Hippocampal formation (tissue), 2 donors: Measurements from ENCODE around the gene OR2T1.
"Not testable (repeated sequence)": the region's sequence is repeated elsewhere in the genome, so short reads cannot be mapped to it uniquely, and the experiment has no call there.

Experiments used
- DNase-seq, 2 donors: peaks; one replicate each; lab custom pipeline; 2025; lab: John Stamatoyannopoulos, UW

OR2T1 gene

DNA sequence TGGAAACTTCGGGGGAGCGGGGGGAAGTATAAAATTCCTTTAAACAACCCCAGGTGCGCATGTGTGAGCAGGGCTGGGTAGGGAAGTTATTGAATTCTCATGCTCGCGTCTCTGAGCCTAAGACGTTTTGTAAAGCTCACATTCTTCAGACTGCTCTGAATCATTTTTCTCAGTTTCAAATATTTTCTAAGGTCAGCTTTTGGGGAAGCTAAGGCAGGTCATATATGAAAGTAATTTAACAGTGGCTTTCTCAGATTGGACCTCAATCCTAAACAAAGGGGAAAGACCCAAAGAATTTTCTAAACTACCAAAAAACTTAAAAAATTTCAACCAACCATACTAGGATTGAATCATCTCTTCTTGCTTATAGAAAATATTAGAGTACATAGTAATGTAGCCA is 32.1 kb downstream of the OR2T1 start:
- DNase-seq: not testable (repeated sequence)

DNA sequence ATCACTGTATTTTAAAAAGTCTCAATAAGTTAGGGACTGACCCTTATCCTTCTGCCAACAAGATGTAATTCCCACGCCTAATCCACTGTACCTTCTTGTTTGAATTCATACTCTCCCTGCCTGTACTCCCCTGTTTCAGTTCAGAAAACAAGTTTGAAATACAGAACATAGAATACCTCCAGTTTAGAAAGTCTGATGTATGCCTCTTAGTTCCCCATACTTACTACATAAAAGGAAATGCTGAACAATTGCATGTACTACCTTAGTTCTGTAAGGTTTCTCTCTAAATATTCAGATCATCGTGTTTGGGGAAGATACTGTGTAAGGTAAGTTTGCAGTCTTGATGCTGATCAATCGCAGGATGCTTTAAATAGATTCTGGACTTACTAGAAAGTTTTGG is 33.5 kb downstream of the OR2T1 start:
- not testable (repeated sequence) for DNase-seq

DNA sequence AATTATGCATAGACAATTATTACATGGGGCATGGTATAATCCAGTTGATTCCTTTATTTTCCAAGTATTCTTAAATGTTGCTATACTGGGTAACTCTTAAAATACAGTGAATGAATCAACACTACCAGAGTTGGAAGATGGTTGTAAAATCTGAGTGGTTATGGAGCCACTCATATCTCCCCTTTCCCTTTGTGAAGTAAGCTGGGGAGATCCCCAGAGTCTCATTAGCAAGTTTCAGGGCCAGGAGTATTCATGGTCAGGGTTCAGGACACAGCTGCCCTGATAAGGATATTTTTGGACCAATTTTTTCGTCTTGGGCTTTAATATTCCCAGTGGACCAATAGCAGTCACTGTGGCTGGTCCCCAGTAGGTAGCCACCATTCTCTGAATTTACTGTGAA is 35.8 kb downstream of the OR2T1 start:
- not testable (repeated sequence) for DNase-seq

DNA sequence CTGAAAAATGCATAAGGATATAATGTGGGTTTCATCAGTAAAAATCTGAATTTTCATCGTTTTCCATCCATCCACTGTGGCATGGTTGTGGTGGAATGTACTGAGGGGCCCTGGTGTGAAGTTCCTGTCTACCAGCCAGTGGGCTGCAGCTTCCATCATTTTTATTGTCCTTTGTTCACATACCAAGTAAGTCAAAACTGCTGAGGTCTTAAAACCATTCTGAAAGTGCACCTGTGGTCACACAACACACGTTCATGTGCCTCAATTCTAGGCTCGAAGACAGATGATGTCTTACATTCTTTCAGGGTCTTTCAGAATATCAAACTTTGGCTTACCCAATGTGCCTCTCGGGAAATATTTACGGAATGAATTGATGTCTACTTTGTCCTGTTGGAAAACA is 36.4 kb downstream of the OR2T1 start:
- not testable (repeated sequence) for DNase-seq

DNA sequence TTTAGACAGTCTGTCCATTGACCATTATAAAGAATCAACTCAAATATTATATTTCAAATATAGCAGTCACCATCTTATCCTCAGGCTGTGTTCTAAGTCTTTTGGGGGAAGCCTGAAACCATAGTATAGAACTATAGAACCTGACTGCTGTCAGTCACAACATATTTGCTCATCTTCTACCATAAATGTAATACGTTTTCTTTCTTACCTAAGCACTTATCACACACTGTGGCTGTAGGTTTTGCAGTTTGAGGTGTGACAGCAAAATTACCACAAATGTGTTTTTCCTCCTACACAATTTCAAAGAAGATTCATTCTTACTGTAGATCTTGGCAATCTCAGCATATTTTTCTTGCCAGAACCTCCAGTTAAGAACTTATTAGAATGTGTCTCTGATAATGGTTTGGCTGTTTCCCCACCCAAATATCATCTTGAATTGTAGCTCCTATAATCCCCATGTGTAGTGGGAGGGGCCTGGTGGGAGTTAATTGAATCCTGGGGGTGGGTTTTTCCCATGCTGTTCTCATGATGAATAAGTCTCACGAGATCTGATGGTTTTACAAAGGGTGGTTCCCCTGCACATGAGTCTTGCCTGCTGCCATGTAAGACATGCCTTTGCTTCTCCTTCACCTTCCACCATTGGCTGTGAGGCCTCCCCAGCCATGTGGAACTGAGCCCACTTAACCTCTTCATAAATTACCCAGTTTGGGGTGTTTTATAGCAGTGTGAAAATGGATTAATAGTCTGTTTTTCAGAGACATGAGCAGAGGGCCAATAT is 39.8 kb downstream of the OR2T1 start:
- not testable (repeated sequence) for DNase-seq

DNA sequence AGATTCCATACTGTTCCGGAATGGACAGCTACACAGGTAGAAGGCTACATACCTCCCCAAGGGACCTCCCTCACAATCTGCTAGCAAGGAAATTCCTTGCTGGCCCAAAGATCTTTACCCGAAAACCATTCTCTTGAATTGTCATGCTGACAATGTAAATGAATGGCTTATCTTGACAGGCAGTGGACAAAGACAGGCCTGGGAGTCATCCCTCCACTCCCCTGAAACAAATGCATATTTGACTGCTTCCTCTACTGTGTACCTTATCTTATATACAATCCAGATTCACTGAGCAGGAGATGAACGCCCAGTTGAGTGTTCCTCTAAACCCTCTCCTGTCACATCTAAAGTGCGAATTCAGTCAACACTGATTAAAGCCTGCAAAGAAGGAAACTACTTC is 41.8 kb downstream of the OR2T1 start:
- DNase-seq: not testable (repeated sequence)

DNA sequence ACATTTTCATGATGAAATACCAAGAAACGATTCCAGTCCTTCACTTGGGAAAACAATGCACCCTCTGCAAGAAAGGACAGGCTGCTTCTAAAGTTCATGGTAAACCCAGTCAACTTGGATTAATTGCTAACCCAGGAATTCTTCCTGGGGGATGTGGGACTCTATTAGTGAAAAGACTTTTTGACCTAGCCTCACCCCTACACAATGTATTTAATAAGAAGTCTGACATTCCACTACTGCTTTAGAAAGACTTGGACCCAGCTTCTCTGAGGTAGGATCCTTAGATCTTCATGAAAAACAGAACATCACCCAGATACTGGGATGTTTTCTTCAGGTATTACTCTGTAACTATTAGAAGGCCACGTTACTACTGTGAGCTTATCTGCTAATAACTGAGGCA is 42.6 kb downstream of the OR2T1 start, which contains the start of gene OR2T2:
TSS of gene OR2T2 (plus strand) at position 239 of the 400 bp plus-strand sequence. CDS start 7,161 bp downstream, outside the sequence.
- not testable (repeated sequence) for DNase-seq

DNA sequence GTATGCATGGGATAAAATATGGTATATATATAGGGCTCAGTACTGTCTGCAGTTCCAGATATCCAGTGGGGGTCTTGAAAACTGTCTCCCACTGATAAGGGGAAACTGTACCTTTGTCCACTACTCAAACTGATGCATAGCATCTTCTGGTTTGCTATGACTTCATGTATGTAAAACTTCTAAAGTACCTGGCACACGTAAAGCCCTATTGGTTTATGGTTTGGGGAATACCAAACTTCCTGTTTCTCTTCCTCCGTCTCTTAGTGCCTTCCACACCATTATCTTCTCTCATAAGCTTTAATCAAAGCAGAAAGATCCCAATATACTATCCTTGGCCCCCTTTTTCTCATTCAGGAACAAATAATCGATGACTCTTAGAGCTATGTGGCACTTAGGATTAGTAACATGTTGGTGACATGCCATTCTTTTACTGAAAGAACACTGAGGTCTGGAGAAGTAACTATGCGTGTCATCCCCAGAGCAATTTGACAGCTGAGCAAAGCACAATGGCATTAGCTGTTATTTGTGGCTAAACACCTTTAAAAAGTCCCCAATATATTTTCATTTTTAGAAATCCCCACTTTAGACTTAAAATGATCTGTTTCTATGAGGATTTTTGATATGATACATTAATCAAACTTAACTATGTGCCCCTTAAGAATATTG is 45.7 kb downstream of the OR2T1 start:
- DNase-seq: not testable (repeated sequence)

DNA sequence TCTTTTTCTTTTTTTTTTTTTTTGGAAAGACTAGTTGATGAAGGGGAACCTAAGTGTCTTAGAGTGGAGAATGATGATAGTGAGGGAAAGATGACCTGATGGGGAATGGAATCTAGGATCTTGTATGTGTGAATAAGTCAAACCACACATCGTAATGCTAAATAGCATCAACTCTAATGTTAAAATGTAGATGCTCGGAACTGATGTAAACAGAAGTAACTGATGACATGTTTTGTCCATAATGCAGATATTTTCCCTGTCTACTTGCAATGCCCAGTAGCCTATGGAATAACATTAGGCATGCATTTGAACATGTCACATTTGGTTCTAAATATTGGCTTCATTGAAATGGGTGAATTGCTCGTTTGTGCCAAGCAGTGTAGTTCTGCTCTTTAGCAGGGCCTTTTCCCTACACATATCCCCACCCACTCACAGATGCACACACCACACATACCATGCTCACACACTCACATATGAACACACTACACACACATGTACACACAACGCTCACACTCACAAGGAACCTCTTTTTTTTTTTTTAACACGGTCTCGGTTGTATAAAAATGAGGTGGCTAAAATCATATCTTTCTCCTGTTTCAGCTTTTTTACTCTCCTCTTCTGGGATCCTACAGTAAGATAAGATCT is 47.1 kb downstream of the OR2T1 start:
- DNase-seq: not testable (repeated sequence)

DNA sequence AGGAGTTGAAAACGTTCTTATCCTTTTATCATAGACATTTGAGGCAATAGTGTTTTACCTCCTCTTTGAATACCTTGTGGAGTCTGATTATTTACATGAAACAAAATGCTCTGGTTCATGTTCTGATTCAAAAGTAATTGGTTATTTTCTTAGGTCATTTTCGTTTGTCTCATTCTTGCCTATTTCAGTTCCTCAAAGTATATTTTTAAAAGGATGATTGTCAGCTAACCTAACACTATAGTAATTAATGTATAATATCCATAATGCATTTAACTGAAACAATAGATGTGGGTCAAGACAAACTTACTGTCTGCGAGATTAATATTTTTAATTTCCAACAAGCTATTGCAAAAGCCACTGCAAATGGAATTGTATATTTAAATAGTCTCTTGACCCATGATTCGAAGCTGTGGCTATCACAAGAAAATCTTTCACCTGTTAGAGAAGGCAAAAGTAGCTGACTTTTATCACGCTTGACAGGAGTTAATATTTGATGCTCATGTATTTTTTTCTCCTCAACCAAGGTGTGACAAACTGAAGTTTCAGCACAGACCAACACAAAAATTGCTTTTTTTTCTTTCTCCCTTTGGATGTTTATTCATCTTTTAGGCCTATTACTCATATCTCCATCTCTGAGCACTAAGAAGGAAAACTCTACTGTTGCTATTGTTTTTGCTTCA is 47.8 kb downstream of the OR2T1 start:
- not testable (repeated sequence) for DNase-seq

DNA sequence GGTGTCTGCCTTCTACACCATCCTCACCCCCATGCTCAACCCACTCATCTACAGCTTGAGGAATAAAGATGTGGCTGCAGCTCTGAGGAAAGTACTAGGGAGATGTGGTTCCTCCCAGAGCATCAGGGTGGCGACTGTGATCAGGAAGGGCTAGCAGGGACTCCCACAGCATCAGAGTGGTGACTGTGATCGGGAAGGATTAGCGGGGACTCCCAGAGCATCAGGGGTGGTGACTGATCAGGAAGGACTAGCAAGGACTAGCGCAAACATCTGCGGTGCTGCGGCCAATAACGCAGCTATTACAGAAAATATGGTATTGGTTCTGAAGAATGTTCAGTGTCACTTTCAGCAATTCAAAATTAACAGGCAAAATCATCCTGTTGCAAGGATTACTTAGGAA is 50.8 kb downstream of the OR2T1 start:
- not testable (repeated sequence) for DNase-seq

DNA sequence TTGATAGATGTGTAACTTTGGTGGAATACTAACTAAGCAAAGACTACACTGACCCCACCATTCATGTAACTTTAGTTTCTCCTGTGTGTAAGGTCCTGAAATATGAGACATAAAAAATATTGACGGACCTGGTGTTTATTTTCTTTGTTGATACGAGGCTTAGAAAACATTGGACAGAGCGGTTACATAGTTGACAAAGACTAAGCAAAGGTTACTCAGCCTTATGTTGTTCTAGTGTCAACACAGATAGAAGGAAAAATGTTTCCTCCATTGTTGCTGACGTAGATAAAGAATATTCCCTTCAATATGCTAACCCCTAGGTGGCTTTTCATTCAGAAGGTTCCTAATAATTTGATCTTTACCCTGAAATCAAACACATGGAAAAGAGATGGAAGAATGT is 52.2 kb downstream of the OR2T1 start:
- not testable (repeated sequence) for DNase-seq

DNA sequence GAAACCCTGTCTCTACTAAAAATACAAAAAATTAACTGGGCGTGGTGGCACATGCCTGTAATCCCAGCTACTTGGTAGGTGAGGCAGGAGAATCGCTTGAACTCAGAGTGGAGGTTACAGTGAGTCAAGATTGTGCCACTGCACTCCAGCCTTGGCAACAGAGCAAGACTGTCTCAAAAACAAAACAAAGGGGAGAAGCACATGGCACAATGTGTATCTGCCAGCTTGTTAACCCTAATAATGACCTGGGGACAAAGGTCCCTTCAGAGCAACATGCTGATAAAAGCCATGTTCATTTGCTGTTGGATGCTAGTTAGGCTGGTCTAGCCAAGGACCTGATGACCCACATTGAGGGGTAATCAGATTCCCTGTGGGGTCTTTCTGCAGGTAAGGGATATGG is 53.8 kb downstream of the OR2T1 start:
- DNase-seq: not testable (repeated sequence)
